K562 (cell line): ENCODE measurements around the gene WDR17. TPM values are rescaled to one million over a fixed set of nuclear protein-coding genes. Genes with fewer than 3 reads are reported as not detected.

ENCODE experiments used
- ATAC-seq: fragments of 200-7000 bp; cut with Tn5 transposase; 3 replicates; pipeline ENCODE4 v1.9.1; 2020; ENCODE audit warnings: moderate library complexity
- BruUV-seq: library from RNA; stranded (reverse); fragments of 400-500 nt; replicated peaks from 2 replicates; lab custom pipeline; 2021; lab: Mats Ljungman, UMichigan
- CTCF ChIA-PET: fragments of 300-600 bp; formaldehyde crosslinking; extraction: SDS; loops from one replicate; lab custom pipeline; 2021; ENCODE audit warnings: low intra/inter-chr PET ratio; lab: Yijun Ruan, JAX
- POLR2A ChIA-PET: fragments of 300-600, 350-650 bp; sonication (Branson Sonifier 250); formaldehyde crosslinking; extraction: SDS; loops from one replicate; lab custom pipeline; 2021; ENCODE audit warnings: antibody characterized with exemption, inconsistent platforms; lab: Yijun Ruan, JAX
- DNase-seq, 4 experiments: peaks; one replicate each; pipeline versions ENCODE4 v3.0.0 to v3.0.0-alpha.2; 2011 to 2018; ENCODE audit warnings: low spot score in 3 of 4, mixed read lengths in 3 of 4; ENCODE audit errors: extremely low read depth in 1 of 4
- FAIRE-seq: peaks from 2 replicates; lab custom pipeline; 2011; peaks lifted over from hg19 to GRCh38; lab: Jason Lieb, UNC
- H2AFZ ChIP-seq: 2 replicates; pipeline ENCODE4 v1.6.0; 2011; ENCODE audit warnings: low read depth, low read length, control low read depth, inconsistent platforms
- H3K27ac ChIP-seq: fragments of 200-600 bp; 3 replicates; pipeline ENCODE4 v1.8.0; 2011; ENCODE audit warnings: low read depth, mild to moderate bottlenecking, control low read depth, inconsistent platforms, low read length, moderate library complexity, mixed read lengths; ENCODE audit errors: extremely low read depth
- H3K27me3 ChIP-seq, 2 experiments: fragments of 300-600 bp in 1 of 2; 2 replicates in 1 of 2; 3 replicates in 1 of 2; pipeline versions ENCODE4 v1.6.0 to v1.8.0; 2011; ENCODE audit warnings: inconsistent platforms in 2 of 2, low read length in 2 of 2, mild to moderate bottlenecking in 1 of 2, mixed read lengths in 1 of 2, moderate library complexity in 1 of 2; ENCODE audit not compliant: control insufficient read depth in 2 of 2, insufficient read depth in 2 of 2
- H3K36me3 ChIP-seq: fragments of 300-600 bp; 3 replicates; pipeline ENCODE4 v1.8.0; 2011; ENCODE audit warnings: mild to moderate bottlenecking, low read length, inconsistent platforms; ENCODE audit not compliant: control insufficient read depth, insufficient read depth
- H3K4me1 ChIP-seq, 2 experiments: fragments of 200-600 bp in 1 of 2; replicated peaks in 1 of 2; 2 replicates in 1 of 2; 3 replicates in 1 of 2; pipeline versions ENCODE4 v1.5.1 to v1.8.0; 2011; ENCODE audit warnings: inconsistent platforms in 2 of 2, low read length in 2 of 2, mild to moderate bottlenecking in 1 of 2, mixed read lengths in 1 of 2, moderate library complexity in 1 of 2; ENCODE audit not compliant: control insufficient read depth in 2 of 2, insufficient read depth in 2 of 2
- H3K4me2 ChIP-seq: 2 replicates; pipeline ENCODE4 v1.6.1; 2011; ENCODE audit warnings: low read length, control low read depth, inconsistent platforms, mixed read lengths; ENCODE audit not compliant: insufficient read depth
- H3K4me3 ChIP-seq: fragments of 200-600 bp; sonication (generic), shearing (Covaris generic); 2 replicates; pipeline ENCODE4 v1.5.1; 2016; ENCODE audit warnings: control low read depth, inconsistent platforms
- H3K79me2 ChIP-seq: fragments of 200-600 bp; 3 replicates; pipeline ENCODE4 v1.8.0; 2011; ENCODE audit warnings: low read length, inconsistent platforms; ENCODE audit not compliant: control insufficient read depth, insufficient read depth
- H3K9ac ChIP-seq, 2 experiments: 2 replicates each; pipeline versions ENCODE4 v1.6.0 to v1.6.1; 2011; ENCODE audit warnings: low read depth in 2 of 2, low read length in 2 of 2, control low read depth in 1 of 2, inconsistent platforms in 1 of 2, mild to moderate bottlenecking in 1 of 2, mixed read lengths in 1 of 2; ENCODE audit not compliant: insufficient read depth in 1 of 2
- H3K9me1 ChIP-seq: one replicate; pipeline ENCODE4 v1.6.0; 2011; ENCODE audit warnings: inconsistent platforms, mild to moderate bottlenecking, low read length, moderate library complexity; ENCODE audit not compliant: control insufficient read depth, insufficient read depth
- H3K9me3 ChIP-seq: replicated peaks from 2 replicates; pipeline ENCODE4 v1.5.1; 2011; ENCODE audit warnings: low read depth, low read length, inconsistent platforms; ENCODE audit not compliant: control insufficient read depth, insufficient read depth
- H4K20me1 ChIP-seq: replicated peaks from 2 replicates; pipeline ENCODE4 v1.6.1; 2011; ENCODE audit warnings: low read length, inconsistent platforms, mixed read lengths; ENCODE audit not compliant: control insufficient read depth, insufficient read depth
- BACH1 ChIP-seq: fragments of 200-800 bp; sonication (Bioruptor generic); IDR thresholded peaks from 2 replicates; pipeline ENCODE4 v1.6.1; 2016; ENCODE audit warnings: missing genetic modification characterization, missing compliant biosample characterization
- CTBP1 ChIP-seq: fragments of 450-650 bp; IDR thresholded peaks from 2 replicates; pipeline ENCODE4 v1.6.1; 2016; ENCODE audit warnings: borderline replicate concordance
- CXXC5 ChIP-seq: fragments of 250-450 bp; sonication (Bioruptor Pico); IDR thresholded peaks from 2 replicates; pipeline ENCODE4 v1.8.0; 2022; ENCODE audit warnings: inconsistent platforms, mild to moderate bottlenecking, moderate library complexity
- FIP1L1 ChIP-seq: fragments of 200-400 bp; formaldehyde crosslinking; IDR thresholded peaks from 2 replicates; pipeline ENCODE4 v1.6.1; 2018; ENCODE audit warnings: mild to moderate bottlenecking, low read depth, low read length; ENCODE audit not compliant: poor library complexity, severe bottlenecking
- NRF1 ChIP-seq, 2 experiments: fragments of 450-650 bp; IDR thresholded peaks in 1 of 2; conservative IDR thresholded peaks in 1 of 2; 2 replicates each; pipeline ENCODE4 v1.6.1; 2014; ENCODE audit warnings: mild to moderate bottlenecking in 2 of 2
- PTBP1 ChIP-seq: fragments of 200-400 bp; formaldehyde crosslinking; IDR thresholded peaks from 2 replicates; pipeline ENCODE4 v1.6.1; 2017; ENCODE audit warnings: low read depth, low read length
- RFX7 ChIP-seq: fragments of 250-450 bp; sonication (Bioruptor Pico); IDR thresholded peaks from 2 replicates; pipeline ENCODE4 v1.5.1; 2021; ENCODE audit warnings: mild to moderate bottlenecking
- SMARCA4 ChIP-seq: fragments of 450-650 bp; IDR thresholded peaks from 2 replicates; pipeline ENCODE4 v1.6.1; 2016
- SREBF1 ChIP-seq: fragments of 150-350 bp; IDR thresholded peaks from 2 replicates; pipeline ENCODE4 v1.6.1; 2014; ENCODE audit warnings: antibody characterized with exemption, low read depth, low read length, borderline replicate concordance
- SUPT5H ChIP-seq: fragments of 450-650 bp; IDR thresholded peaks from 2 replicates; pipeline ENCODE4 v1.6.1; 2016
- ZBTB17 ChIP-seq: fragments of 450-650 bp; formaldehyde crosslinking; IDR thresholded peaks from 2 replicates; pipeline ENCODE4 v1.4.0; 2020; ENCODE audit warnings: mild to moderate bottlenecking
- ZNF165 ChIP-seq: fragments of 250-450 bp; sonication (Bioruptor Pico); IDR thresholded peaks from 2 replicates; pipeline ENCODE4 v1.4.0; 2020; ENCODE audit warnings: borderline replicate concordance
- ZNF644 ChIP-seq: fragments of 200-800 bp; sonication (Bioruptor generic); IDR thresholded peaks from 2 replicates; pipeline ENCODE4 v1.6.1; 2016; ENCODE audit warnings: low read depth, missing genetic modification characterization, missing compliant biosample characterization
- ZNF668 ChIP-seq: fragments of 250-450 bp; sonication (Bioruptor Pico); IDR thresholded peaks from 2 replicates; pipeline ENCODE4 v1.8.0; 2022; ENCODE audit warnings: mild to moderate bottlenecking, inconsistent platforms
- WGBS: fragments of 100-300 bp; shearing (Covaris generic); methylation state at CpG from one replicate; pipeline ENCODE4 v1.1.6; 2016; ENCODE audit warnings: low coverage, mixed read lengths; ENCODE audit not compliant: insufficient coverage; ENCODE audit errors: missing lambda C conversion rate; 5-methylcytosine and 5-hydroxymethylcytosine counted together
- in situ Hi-C: fragments of 300-500 bp; cut with MboI; formaldehyde crosslinking; loops from 4 replicates; pipeline ENCODE4 v1.15.0; 2018; ENCODE audit warnings: inconsistent platforms, mixed read lengths
- intact Hi-C: fragments of 100-400 bp; cut with micrococcal nuclease; formaldehyde crosslinking; loops from 2 replicates; pipeline ENCODE4 v1.14.2; 2022
- polyA plus RNA-seq, 8 experiments: library from polyadenylated mRNA; depleted of rRNA in 4 of 8; stranded (reverse) in 5 of 8; unstranded in 3 of 8; fragments of >200 nt; fragmentation: Nextera tagmentation in 2 of 8; fragmentation: Illumina TruSeq in 1 of 8; extraction: Ambion mirVana in 2 of 8; extraction: Trizol in 1 of 8; gene quantifications; 2 replicates each; pipeline versions ENCODE4 v1.2.1 to v1.2.3, GENCODE V29; 2011 to 2014; ENCODE audit warnings: inconsistent platforms in 1 of 8, missing spikeins in 1 of 8
- total RNA-seq, 7 experiments: library from RNA; depleted of rRNA in 6 of 7; stranded (reverse); fragments of >200 nt in 6 of 7; fragmentation: Illumina TruSeq in 2 of 7; extraction: Trizol in 2 of 7; gene quantifications; 2 replicates each; pipeline versions ENCODE4 v1.2.1 to v1.2.3, GENCODE V29; 2011 to 2021; ENCODE audit warnings: low replicate concordance in 1 of 7
- TF ChIP-seq, protein P1 (sequence below): fragments of 450-650 bp; formaldehyde crosslinking; IDR thresholded peaks from 2 replicates; pipeline ENCODE4 v1.4.0; 2020; ENCODE audit warnings: mild to moderate bottlenecking, mixed read lengths
- TF ChIP-seq, protein P2 (sequence below): sonication (generic); formaldehyde crosslinking; IDR thresholded peaks from 2 replicates; pipeline ENCODE4 v1.8.1; 2023; ENCODE audit warnings: mild to moderate bottlenecking, missing genetic modification reagents
- TF ChIP-seq, protein P3 (sequence below), 2 experiments: fragments of 250-450 bp in 1 of 2; fragments of 450-650 bp in 1 of 2; sonication (Bioruptor Pico) in 1 of 2; IDR thresholded peaks; 2 replicates each; pipeline versions ENCODE4 v1.6.1 to v1.8.0; 2016 to 2021; ENCODE audit warnings: mild to moderate bottlenecking in 2 of 2, moderate library complexity in 2 of 2, missing compliant biosample characterization in 1 of 2, missing genetic modification characterization in 1 of 2
- TF ChIP-seq, protein P4 (sequence below): fragments of 200-400 bp; formaldehyde crosslinking; IDR thresholded peaks from 2 replicates; pipeline ENCODE4 v1.6.1; 2017; ENCODE audit warnings: mild to moderate bottlenecking, low read depth, low read length, moderate library complexity

Gene WDR17
- total and polyA plus RNA-seq, 9 of the 15 experiments (the other 6 are each of a cell fraction or from before 2014, with no cell fraction given), result 0.04 to 0.07 TPM; not detected in 7

DNA sequence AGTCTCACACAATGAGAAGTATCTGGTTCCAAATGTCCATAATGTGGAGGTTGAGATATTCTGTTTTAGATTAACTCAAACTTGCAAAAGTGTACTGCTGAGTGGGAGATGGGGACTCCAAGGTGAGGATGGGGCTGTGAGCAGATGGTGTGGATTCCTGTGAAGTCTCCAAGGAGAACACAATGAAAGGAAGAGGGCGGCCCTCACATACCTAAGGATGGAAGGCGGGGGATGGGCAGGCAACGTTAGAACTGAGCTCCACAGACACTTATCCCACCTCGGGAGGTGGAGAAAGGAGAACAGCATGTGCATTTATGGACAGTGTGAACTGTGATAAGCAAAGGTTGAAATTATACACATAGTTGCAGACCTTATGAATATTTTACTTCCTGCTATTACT lies 139.7 kb downstream of the WDR17 start:
- no peaks in the 10 kb centered on the region for H3K79me2 ChIP-seq
- FAIRE-seq, result no peak
- H3K4me3 ChIP-seq, result no peak overlapping the region
- ATAC-seq, result no peak
- no peaks in the 10 kb centered on the region for H3K36me3 ChIP-seq
- no peaks in the 10 kb centered on the region for H3K9me1 ChIP-seq
- intact Hi-C loops (no loop called here), in situ Hi-C loops (no loop called here)
- H3K9me3 ChIP-seq, result no peaks in the 10 kb centered on the region
- POLR2A ChIA-PET, result no interaction called here
- no peak overlapping the region for H3K27ac ChIP-seq
- H4K20me1 ChIP-seq, result 0 out of 2 replicates have a peak, but pooled peaks cover 2% of the 10 kb centered on the region
- 0% methylated on average over 4 of the region's 4 CpGs for WGBS
- no peak overlapping the region for H3K9ac ChIP-seq
- no peak overlapping the region for H3K4me2 ChIP-seq
- H2AFZ ChIP-seq, result no peak overlapping the region
- BruUV-seq, result no TSS peak
- DNase-seq, result no peak
- CTCF ChIA-PET, result no interaction called here
- no peaks in the 10 kb centered on the region for H3K4me1 ChIP-seq
- H3K27me3 ChIP-seq, result peaks cover 0 to 11% of the 10 kb centered on the region in 2 experiments; a peak in 2 of 5 replicates
- TF ChIP-seq ZNF165 (CRISPR knock-in tag) (no peak), ZNF644 (tag) (no peak), SUPT5H (no peak), FIP1L1 (no peak), ZNF668 (CRISPR knock-in tag) (no peak), BACH1 (no peak), SREBF1 (no peak), RFX7 (no peak), CXXC5 (CRISPR knock-in tag) (no peak), ZBTB17 (CRISPR knock-in tag) (no peak), PTBP1 (no peak), CTBP1 (no peak), SMARCA4 (no peak), NRF1 (conservative IDR thresholded peaks at IDR 0.05 in 1 of 2, IDR thresholded peaks at IDR 0.05 in 1 of 2) (no peak)
- TF ChIP-seq, protein P1, sequence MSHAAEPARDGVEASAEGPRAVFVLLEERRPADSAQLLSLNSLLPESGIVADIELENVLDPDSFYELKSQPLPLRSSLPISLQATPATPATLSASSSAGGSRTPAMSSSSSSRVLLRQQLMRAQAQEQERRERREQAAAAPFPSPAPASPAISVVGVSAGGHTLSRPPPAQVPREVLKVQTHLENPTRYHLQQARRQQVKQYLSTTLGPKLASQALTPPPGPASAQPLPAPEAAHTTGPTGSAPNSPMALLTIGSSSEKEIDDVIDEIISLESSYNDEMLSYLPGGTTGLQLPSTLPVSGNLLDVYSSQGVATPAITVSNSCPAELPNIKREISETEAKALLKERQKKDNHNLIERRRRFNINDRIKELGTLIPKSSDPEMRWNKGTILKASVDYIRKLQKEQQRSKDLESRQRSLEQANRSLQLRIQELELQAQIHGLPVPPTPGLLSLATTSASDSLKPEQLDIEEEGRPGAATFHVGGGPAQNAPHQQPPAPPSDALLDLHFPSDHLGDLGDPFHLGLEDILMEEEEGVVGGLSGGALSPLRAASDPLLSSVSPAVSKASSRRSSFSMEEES (CRISPR knock-in tag), result no peak
- TF ChIP-seq, protein P2, sequence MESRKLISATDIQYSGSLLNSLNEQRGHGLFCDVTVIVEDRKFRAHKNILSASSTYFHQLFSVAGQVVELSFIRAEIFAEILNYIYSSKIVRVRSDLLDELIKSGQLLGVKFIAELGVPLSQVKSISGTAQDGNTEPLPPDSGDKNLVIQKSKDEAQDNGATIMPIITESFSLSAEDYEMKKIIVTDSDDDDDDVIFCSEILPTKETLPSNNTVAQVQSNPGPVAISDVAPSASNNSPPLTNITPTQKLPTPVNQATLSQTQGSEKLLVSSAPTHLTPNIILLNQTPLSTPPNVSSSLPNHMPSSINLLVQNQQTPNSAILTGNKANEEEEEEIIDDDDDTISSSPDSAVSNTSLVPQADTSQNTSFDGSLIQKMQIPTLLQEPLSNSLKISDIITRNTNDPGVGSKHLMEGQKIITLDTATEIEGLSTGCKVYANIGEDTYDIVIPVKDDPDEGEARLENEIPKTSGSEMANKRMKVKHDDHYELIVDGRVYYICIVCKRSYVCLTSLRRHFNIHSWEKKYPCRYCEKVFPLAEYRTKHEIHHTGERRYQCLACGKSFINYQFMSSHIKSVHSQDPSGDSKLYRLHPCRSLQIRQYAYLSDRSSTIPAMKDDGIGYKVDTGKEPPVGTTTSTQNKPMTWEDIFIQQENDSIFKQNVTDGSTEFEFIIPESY (CRISPR knock-in tag), result no peak
- TF ChIP-seq, protein P3, sequence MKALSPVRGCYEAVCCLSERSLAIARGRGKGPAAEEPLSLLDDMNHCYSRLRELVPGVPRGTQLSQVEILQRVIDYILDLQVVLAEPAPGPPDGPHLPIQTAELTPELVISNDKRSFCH (CRISPR knock-in tag; IDR thresholded peaks at IDR 0.05), result no peak
- TF ChIP-seq, protein P3 (tag; IDR thresholded peaks at IDR 0.05), result no peak
- TF ChIP-seq, protein P4, sequence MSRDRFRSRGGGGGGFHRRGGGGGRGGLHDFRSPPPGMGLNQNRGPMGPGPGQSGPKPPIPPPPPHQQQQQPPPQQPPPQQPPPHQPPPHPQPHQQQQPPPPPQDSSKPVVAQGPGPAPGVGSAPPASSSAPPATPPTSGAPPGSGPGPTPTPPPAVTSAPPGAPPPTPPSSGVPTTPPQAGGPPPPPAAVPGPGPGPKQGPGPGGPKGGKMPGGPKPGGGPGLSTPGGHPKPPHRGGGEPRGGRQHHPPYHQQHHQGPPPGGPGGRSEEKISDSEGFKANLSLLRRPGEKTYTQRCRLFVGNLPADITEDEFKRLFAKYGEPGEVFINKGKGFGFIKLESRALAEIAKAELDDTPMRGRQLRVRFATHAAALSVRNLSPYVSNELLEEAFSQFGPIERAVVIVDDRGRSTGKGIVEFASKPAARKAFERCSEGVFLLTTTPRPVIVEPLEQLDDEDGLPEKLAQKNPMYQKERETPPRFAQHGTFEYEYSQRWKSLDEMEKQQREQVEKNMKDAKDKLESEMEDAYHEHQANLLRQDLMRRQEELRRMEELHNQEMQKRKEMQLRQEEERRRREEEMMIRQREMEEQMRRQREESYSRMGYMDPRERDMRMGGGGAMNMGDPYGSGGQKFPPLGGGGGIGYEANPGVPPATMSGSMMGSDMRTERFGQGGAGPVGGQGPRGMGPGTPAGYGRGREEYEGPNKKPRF, result no peak
